Measurements from ENCODE around the gene ABHD1.

- TF ChIP-seq CTCF (IDR thresholded peaks at IDR 0.05) (no peak), POLR2A (IDR thresholded peaks at IDR 0.05) (no peak)
Measured at GRCh38 chr2:27126252-27126710, 2.7 kb downstream of the ABHD1 start.
